NCI-H446 (cell line): ENCODE data around the gene UQCR11.

Source experiments
- DNase-seq, 2 experiments: peaks; one replicate each; lab custom pipeline; 2025; lab: John Stamatoyannopoulos, UW

UQCR11 gene

GRCh38 chr19:1567848-1568227 lies 37.4 kb downstream of the UQCR11 start:
- DNase-seq = no peak

GRCh38 chr19:1567116-1567847 lies 38.0 kb downstream of the UQCR11 start:
- DNase-seq = no peak

GRCh38 chr19:1566392-1567115 lies 38.7 kb downstream of the UQCR11 start:
- DNase-seq = peak in 1 of 2 experiments; percentile 57

- DNase-seq = no peak
Observed at GRCh38 chr19:1563251-1563650, 42.0 kb downstream of the UQCR11 start.

GRCh38 chr19:1561236-1561842 lies 43.9 kb downstream of the UQCR11 start:
- no peak for DNase-seq

- DNase-seq = no peak
Observed at GRCh38 chr19:1560286-1560882, 44.9 kb downstream of the UQCR11 start.

- no peak for DNase-seq
Observed at GRCh38 chr19:1558552-1558951, 46.7 kb downstream of the UQCR11 start.

- DNase-seq = no peak
Observed at GRCh38 chr19:1556390-1557070, 48.7 kb downstream of the UQCR11 start.

- no peak for DNase-seq
Observed at GRCh38 chr19:1555487-1556389, 49.5 kb downstream of the UQCR11 start.

- DNase-seq = no peak
Observed at GRCh38 chr19:1554968-1555367, 50.3 kb downstream of the UQCR11 start.

GRCh38 chr19:1553415-1553814 lies 51.8 kb downstream of the UQCR11 start:
- no peak for DNase-seq

GRCh38 chr19:1551068-1552040 lies 53.9 kb downstream of the UQCR11 start:
- DNase-seq = no peak

GRCh38 chr19:1549332-1549945 lies 55.8 kb downstream of the UQCR11 start:
- DNase-seq = no peak
